GM12891 (cell line): ENCODE measurements around the gene HIP1.

Experiments used
- PAX5 ChIP-seq: IDR thresholded peaks from 2 replicates; pipeline ENCODE4 v1.6.1; 2011; ENCODE audit warnings: low read length, moderate library complexity, mild to moderate bottlenecking; ENCODE audit not compliant: insufficient read depth, severe bottlenecking
- POLR2AphosphoS5 ChIP-seq: IDR thresholded peaks from 2 replicates; pipeline ENCODE4 v1.6.1; 2011; ENCODE audit warnings: low read depth, low read length, control low read depth

- TF ChIP-seq POLR2AphosphoS5 (no peak), PAX5 (no peak)
Observed at GRCh38 chr7:75655536-75655935, 83.2 kb downstream of the HIP1 start.
